Prostate gland (tissue), 2 donors: Measurements from ENCODE around the gene STAC2.

Experiments used
- CTCF ChIP-seq, 4 experiments: fragments of 200-600 bp in 2 of 4; fragments of 450-650 bp in 2 of 4; sonication (generic) in 2 of 4; IDR thresholded peaks; 1 replicate in 3 of 4; 2 replicates in 1 of 4; pipeline ENCODE4 v1.5.1; 2016 to 2019; ENCODE audit warnings: antibody characterized with exemption in 4 of 4, mild to moderate bottlenecking in 2 of 4, moderate library complexity in 2 of 4
- POLR2A ChIP-seq: fragments of 450-650 bp; IDR thresholded peaks from one replicate; pipeline ENCODE4 v1.6.1; 2016; ENCODE audit warnings: antibody characterized with exemption, mild to moderate bottlenecking
- POLR2AphosphoS5 ChIP-seq: sonication (generic); formaldehyde crosslinking; IDR thresholded peaks from one replicate; pipeline ENCODE4 v1.6.1; 2017; ENCODE audit warnings: antibody characterized with exemption

GRCh38 chr17:39208136-39208535, 17.6 kb downstream of the STAC2 start:
- no peak for TF ChIP-seq CTCF (IDR thresholded peaks at IDR 0.05)
- TF ChIP-seq POLR2AphosphoS5: no peak
- no peak for TF ChIP-seq POLR2A
